ENCODE measurements around the gene B3GALT4.

The B3GALT4 gene

DNA sequence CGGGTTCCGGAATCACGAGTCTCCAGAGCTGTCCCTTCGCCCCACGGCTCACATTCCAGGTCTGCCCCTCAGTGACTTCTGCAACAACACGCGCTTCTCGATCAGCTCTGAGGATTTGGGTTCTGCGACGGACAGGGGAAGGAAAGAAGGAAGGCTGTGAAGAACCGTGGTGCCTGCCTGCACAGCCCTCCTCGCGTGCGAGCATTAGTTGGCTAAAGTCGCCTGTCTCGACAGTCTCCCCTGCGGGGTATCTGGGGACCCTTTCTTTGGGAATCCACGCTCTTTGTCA lies 28.3 kb upstream of the B3GALT4 start:
- TF ChIP-seq, protein P1, sequence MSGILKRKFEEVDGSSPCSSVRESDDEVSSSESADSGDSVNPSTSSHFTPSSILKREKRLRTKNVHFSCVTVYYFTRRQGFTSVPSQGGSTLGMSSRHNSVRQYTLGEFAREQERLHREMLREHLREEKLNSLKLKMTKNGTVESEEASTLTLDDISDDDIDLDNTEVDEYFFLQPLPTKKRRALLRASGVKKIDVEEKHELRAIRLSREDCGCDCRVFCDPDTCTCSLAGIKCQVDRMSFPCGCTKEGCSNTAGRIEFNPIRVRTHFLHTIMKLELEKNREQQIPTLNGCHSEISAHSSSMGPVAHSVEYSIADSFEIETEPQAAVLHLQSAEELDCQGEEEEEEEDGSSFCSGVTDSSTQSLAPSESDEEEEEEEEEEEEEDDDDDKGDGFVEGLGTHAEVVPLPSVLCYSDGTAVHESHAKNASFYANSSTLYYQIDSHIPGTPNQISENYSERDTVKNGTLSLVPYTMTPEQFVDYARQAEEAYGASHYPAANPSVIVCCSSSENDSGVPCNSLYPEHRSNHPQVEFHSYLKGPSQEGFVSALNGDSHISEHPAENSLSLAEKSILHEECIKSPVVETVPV (CRISPR knock-in tag; IDR thresholded peaks at IDR 0.05): no peak
- TF ChIP-seq OSR1 (CRISPR knock-in tag; IDR thresholded peaks at IDR 0.05): no peak
- peak; percentile 25 for ATAC-seq

DNA sequence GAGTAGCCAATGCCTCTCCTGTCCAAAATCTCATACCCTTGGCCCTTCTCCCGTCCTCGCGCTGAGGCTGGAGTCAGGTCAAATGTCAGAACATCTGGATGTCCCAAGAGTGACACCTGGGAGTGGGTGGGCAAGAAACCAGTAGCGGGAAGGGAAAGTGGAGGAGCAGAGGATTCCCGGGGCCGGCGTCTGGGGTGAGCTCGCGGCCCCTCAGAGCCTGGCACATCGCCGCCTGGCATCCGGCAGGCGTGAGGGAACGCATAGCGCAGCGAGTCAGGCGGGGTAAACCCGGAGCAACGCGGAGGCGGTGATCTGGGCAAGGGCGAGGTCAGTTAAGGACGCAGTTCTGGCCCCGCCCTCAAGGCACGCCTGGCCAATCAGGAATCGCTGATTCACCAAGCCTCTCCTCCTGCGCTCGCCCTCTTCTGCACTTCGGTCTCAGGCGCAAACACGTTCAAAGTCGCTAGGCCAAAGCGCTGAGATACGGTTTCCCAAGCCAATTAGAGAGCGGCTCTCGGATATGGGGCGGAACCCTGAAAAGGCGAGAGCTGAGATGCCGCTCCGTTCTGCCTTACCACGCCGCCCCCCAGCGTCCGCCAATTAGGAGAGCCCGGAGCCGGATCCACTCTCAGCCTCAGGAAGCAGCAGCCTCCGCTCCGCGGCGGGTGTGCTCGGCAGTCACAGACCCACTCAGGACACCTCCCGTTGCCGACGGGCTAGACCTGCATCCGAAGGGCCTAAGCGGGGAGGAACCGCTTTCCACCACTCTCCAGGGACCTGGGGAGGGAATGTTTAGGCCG lies 27.8 kb upstream of the B3GALT4 start:
- TF ChIP-seq, protein P2, sequence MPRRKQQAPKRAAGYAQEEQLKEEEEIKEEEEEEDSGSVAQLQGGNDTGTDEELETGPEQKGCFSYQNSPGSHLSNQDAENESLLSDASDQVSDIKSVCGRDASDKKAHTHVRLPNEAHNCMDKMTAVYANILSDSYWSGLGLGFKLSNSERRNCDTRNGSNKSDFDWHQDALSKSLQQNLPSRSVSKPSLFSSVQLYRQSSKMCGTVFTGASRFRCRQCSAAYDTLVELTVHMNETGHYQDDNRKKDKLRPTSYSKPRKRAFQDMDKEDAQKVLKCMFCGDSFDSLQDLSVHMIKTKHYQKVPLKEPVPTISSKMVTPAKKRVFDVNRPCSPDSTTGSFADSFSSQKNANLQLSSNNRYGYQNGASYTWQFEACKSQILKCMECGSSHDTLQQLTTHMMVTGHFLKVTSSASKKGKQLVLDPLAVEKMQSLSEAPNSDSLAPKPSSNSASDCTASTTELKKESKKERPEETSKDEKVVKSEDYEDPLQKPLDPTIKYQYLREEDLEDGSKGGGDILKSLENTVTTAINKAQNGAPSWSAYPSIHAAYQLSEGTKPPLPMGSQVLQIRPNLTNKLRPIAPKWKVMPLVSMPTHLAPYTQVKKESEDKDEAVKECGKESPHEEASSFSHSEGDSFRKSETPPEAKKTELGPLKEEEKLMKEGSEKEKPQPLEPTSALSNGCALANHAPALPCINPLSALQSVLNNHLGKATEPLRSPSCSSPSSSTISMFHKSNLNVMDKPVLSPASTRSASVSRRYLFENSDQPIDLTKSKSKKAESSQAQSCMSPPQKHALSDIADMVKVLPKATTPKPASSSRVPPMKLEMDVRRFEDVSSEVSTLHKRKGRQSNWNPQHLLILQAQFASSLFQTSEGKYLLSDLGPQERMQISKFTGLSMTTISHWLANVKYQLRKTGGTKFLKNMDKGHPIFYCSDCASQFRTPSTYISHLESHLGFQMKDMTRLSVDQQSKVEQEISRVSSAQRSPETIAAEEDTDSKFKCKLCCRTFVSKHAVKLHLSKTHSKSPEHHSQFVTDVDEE (CRISPR knock-in tag; IDR thresholded peaks at IDR 0.05): 0 out of 2 replicates have a peak, but pooled peaks have one; percentile 12
- TF ChIP-seq, protein P1 (CRISPR knock-in tag; IDR thresholded peaks at IDR 0.05): no peak
- TF ChIP-seq ISL1 (CRISPR knock-in tag; IDR thresholded peaks at IDR 0.05): no peak
- peak; percentile 93 for ATAC-seq

DNA sequence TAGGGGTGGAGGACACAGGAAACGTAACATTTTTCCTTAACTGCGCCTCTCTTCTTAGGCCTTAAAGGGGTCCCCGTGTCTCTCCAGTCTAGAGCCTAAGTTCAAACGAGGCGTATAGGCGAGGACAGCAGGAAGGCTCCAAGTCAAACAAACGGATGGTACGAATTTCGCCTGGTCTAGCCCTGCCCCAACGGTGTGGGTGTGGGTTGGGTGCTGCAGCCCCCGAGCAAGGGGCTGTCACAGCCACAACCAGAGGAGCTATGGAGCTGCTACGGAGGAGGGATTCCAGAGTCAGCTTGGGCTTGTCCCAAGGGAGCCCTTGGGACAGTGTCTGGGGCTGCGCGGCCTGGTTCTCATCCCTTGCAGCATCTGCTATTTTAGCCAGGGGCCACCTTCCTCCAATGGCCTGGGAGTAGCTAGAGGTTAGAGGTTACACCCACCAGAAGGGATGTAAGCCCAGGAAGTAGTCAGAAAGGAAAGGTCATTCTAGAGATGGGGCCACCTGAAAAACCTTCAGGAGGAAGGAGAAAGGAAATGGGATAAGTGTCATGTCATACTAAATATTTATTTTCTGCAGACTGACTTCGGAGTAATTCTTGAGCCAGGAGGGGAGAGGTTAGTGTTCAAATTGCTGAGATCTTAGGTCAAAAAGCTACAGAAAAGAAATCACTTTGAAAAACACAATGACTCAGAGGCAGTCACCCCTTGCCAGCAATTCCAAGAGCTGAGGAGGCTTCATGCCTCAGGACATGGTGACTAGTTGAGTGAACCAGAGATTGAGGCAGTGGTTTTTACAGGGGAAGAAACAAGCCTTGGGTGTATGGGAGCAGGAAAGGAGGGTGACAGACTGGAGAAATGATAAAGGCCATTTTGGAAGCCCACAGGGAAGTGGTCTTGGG lies 26.9 kb upstream of the B3GALT4 start:
- ATAC-seq: peak; percentile 1
- TF ChIP-seq, protein P2 (CRISPR knock-in tag; IDR thresholded peaks at IDR 0.05): 0 out of 2 replicates have a peak, but pooled peaks have one; percentile 1
- TF ChIP-seq TCF4 (CRISPR knock-in tag; IDR thresholded peaks at IDR 0.05; ENCODE audit: borderline replicate concordance) (no peak), ISL1 (CRISPR knock-in tag; IDR thresholded peaks at IDR 0.05) (no peak)

DNA sequence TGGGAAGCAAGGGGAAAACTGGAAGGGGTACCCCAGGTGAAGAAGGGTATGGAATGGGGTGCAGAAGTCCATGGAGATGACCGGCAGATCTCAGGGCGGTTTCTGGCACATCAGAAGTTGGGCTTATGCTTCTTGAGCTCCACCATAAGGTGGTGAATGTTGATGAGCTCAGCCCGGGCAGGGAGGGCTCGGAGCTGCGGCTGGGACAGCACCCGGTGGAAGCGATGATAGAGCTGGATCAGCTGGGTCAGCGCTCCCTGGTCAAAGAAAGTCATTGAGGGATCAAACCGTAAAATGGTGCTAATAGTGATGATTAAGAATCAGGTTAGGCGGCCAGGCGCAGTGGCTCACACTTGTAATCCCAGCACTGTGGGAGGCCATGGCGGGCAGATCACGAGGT lies 26.2 kb upstream of the B3GALT4 start:
- ATAC-seq: no peak
- TF ChIP-seq ZNF8 (CRISPR knock-in tag; IDR thresholded peaks at IDR 0.05): no peak
- no peak for TF ChIP-seq TOX (CRISPR knock-in tag; IDR thresholded peaks at IDR 0.05; ENCODE audit: borderline replicate concordance)
- TF ChIP-seq RARB (CRISPR knock-in tag; IDR thresholded peaks at IDR 0.05): no peak
- TF ChIP-seq, protein P1 (CRISPR knock-in tag; IDR thresholded peaks at IDR 0.05): no peak
- TF ChIP-seq, protein P3, sequence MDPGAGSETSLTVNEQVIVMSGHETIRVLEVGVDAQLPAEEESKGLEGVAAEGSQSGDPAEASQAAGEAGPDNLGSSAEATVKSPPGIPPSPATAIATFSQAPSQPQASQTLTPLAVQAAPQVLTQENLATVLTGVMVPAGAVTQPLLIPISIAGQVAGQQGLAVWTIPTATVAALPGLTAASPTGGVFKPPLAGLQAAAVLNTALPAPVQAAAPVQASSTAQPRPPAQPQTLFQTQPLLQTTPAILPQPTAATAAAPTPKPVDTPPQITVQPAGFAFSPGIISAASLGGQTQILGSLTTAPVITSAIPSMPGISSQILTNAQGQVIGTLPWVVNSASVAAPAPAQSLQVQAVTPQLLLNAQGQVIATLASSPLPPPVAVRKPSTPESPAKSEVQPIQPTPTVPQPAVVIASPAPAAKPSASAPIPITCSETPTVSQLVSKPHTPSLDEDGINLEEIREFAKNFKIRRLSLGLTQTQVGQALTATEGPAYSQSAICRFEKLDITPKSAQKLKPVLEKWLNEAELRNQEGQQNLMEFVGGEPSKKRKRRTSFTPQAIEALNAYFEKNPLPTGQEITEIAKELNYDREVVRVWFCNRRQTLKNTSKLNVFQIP (CRISPR knock-in tag; IDR thresholded peaks at IDR 0.05; ENCODE audit: borderline replicate concordance, low read depth): no peak
- no peak for TF ChIP-seq ZC3H10 (CRISPR knock-in tag; IDR thresholded peaks at IDR 0.05)
- TF ChIP-seq TCF4 (CRISPR knock-in tag; IDR thresholded peaks at IDR 0.05; ENCODE audit: borderline replicate concordance): no peak
- TF ChIP-seq, protein P4, sequence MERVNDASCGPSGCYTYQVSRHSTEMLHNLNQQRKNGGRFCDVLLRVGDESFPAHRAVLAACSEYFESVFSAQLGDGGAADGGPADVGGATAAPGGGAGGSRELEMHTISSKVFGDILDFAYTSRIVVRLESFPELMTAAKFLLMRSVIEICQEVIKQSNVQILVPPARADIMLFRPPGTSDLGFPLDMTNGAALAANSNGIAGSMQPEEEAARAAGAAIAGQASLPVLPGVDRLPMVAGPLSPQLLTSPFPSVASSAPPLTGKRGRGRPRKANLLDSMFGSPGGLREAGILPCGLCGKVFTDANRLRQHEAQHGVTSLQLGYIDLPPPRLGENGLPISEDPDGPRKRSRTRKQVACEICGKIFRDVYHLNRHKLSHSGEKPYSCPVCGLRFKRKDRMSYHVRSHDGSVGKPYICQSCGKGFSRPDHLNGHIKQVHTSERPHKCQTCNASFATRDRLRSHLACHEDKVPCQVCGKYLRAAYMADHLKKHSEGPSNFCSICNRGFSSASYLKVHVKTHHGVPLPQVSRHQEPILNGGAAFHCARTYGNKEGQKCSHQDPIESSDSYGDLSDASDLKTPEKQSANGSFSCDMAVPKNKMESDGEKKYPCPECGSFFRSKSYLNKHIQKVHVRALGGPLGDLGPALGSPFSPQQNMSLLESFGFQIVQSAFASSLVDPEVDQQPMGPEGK (CRISPR knock-in tag; IDR thresholded peaks at IDR 0.05; ENCODE audit: borderline replicate concordance): no peak
- TF ChIP-seq BACH2 (CRISPR knock-in tag; IDR thresholded peaks at IDR 0.05; ENCODE audit: borderline replicate concordance): no peak
- TF ChIP-seq CSDC2 (CRISPR knock-in tag; IDR thresholded peaks at IDR 0.05): no peak
- no peak for TF ChIP-seq ARNTL (CRISPR knock-in tag; IDR thresholded peaks at IDR 0.05; ENCODE audit: borderline replicate concordance, low read depth)
- TF ChIP-seq ESRRG (CRISPR knock-in tag; IDR thresholded peaks at IDR 0.05): no peak
- TF ChIP-seq ZFP3 (CRISPR knock-in tag; IDR thresholded peaks at IDR 0.05): no peak
- TF ChIP-seq ZFP30 (CRISPR knock-in tag; IDR thresholded peaks at IDR 0.05): no peak
